OCI-LY7 (cell line): ENCODE measurements around the gene PFKFB3. TPM values are rescaled to one million over a fixed set of nuclear protein-coding genes. Genes with fewer than 3 reads are reported as not detected.

Source experiments
- BruUV-seq: library from RNA; stranded (reverse); fragments of 400-500 nt; replicated peaks from 2 replicates; lab custom pipeline; 2021; lab: Mats Ljungman, UMichigan
- CTCF ChIA-PET: fragments of 300-600 bp; sonication (Branson Sonifier 250); formaldehyde crosslinking; loops from one replicate; lab custom pipeline; 2022; ENCODE audit warnings: antibody characterized with exemption; ENCODE audit not compliant: unreplicated experiment; lab: Charles Lee
- POLR2A ChIA-PET: fragments of 300-600 bp; sonication (Branson Sonifier 250); formaldehyde crosslinking; loops from one replicate; lab custom pipeline; 2022; ENCODE audit warnings: antibody characterized with exemption; lab: Charles Lee
- DNase-seq: peaks from one replicate; pipeline ENCODE4 v3.0.0-alpha.2; 2015; ENCODE audit warnings: low spot score
- H2AFZ ChIP-seq: fragments of 200-600 bp; sonication (generic), shearing (Covaris generic); 2 replicates; pipeline ENCODE4 v1.6.1; 2014; ENCODE audit warnings: mild to moderate bottlenecking, antibody characterized with exemption, low read length, moderate library complexity
- H3K27ac ChIP-seq: fragments of 200-600 bp; sonication (generic); 2 replicates; pipeline ENCODE4 v1.5.1; 2014; ENCODE audit warnings: mixed run types, low read depth, mild to moderate bottlenecking, moderate library complexity, low read length, inconsistent platforms; ENCODE audit not compliant: poor library complexity, severe bottlenecking
- H3K36me3 ChIP-seq: fragments of 200-600 bp; sonication (generic); 2 replicates; pipeline ENCODE4 v1.6.1; 2014; ENCODE audit warnings: mild to moderate bottlenecking, antibody characterized with exemption, low read length, moderate library complexity, mixed read lengths; ENCODE audit not compliant: insufficient read depth
- H3K4me1 ChIP-seq: fragments of 200-600 bp; sonication (generic); 2 replicates; pipeline ENCODE4 v1.5.1; 2014; ENCODE audit warnings: mild to moderate bottlenecking, low read length; ENCODE audit not compliant: insufficient read depth, poor library complexity, severe bottlenecking
- H3K4me2 ChIP-seq: fragments of 200-600 bp; sonication (generic); 2 replicates; pipeline ENCODE4 v1.6.1; 2014; ENCODE audit warnings: mild to moderate bottlenecking, low read length
- H3K4me3 ChIP-seq: fragments of 200-600 bp; sonication (generic); 2 replicates; pipeline ENCODE4 v1.5.1; 2014; ENCODE audit warnings: mild to moderate bottlenecking, low read depth, low read length; ENCODE audit not compliant: poor library complexity, severe bottlenecking
- H3K79me2 ChIP-seq: fragments of 200-600 bp; sonication (generic); 2 replicates; pipeline ENCODE4 v1.6.1; 2016; ENCODE audit warnings: low read depth, mild to moderate bottlenecking, low read length, moderate library complexity, mixed read lengths; ENCODE audit not compliant: insufficient read depth
- H3K9me2 ChIP-seq: fragments of 200-600 bp; sonication (generic); 2 replicates; pipeline ENCODE4 v1.6.1; 2016; ENCODE audit warnings: mild to moderate bottlenecking, low read length, mixed read lengths; ENCODE audit not compliant: insufficient read depth
- H3K9me3 ChIP-seq: fragments of 200-600 bp; sonication (generic); 2 replicates; pipeline ENCODE4 v1.6.1; 2014; ENCODE audit warnings: mild to moderate bottlenecking, mixed run types, low read length, mixed read lengths
- H4K20me1 ChIP-seq: fragments of 200-600 bp; sonication (generic); 2 replicates; pipeline ENCODE4 v1.6.1; 2014; ENCODE audit warnings: mild to moderate bottlenecking, antibody characterized with exemption, low read length, moderate library complexity, mixed read lengths; ENCODE audit not compliant: insufficient read depth
- EZH2phosphoT487 ChIP-seq: fragments of 200-600 bp; sonication (generic); IDR thresholded peaks from 2 replicates; pipeline ENCODE4 v1.6.1; 2018; ENCODE audit warnings: low read depth, borderline replicate concordance, mild to moderate bottlenecking, mixed run types, antibody characterized with exemption, low read length, moderate library complexity, mixed read lengths
- intact Hi-C: fragments of 100-400 bp; cut with micrococcal nuclease; formaldehyde crosslinking; loops from one replicate; pipeline ENCODE4 v1.10.0; 2022; ENCODE audit not compliant: unreplicated experiment
- total RNA-seq, 2 experiments: library from RNA; depleted of rRNA in 1 of 2; stranded (reverse); fragments of >200 nt in 1 of 2; shearing (Covaris generic) in 1 of 2; gene quantifications; 2 replicates each; pipeline ENCODE4 v1.2.3, GENCODE V29; 2014 to 2022
- TF ChIP-seq, protein P1 (sequence below): fragments of 200-600 bp; sonication (generic); conservative IDR thresholded peaks from 2 replicates; pipeline ENCODE4 v1.5.1; 2014; ENCODE audit warnings: mild to moderate bottlenecking, antibody characterized with exemption, low read length, moderate library complexity, mixed read lengths

PFKFB3 gene
- total RNA-seq, 2 experiments from 2014 or later = 33.7 to 50.7 TPM

GRCh38 chr10:6182454-6183098 is 20.2 kb upstream of the PFKFB3 start:
- no peaks in the 10 kb centered on the region for H3K9me2 ChIP-seq
- no TSS peak for BruUV-seq
- no peaks in the 10 kb centered on the region for H3K9me3 ChIP-seq
- CTCF ChIA-PET = no interaction called here
- H3K4me2 ChIP-seq = no peak overlapping the region
- POLR2A ChIA-PET = no interaction called here
- H3K79me2 ChIP-seq = no peaks in the 10 kb centered on the region
- no peak for TF ChIP-seq EZH2phosphoT487
- TF ChIP-seq, protein P1, sequence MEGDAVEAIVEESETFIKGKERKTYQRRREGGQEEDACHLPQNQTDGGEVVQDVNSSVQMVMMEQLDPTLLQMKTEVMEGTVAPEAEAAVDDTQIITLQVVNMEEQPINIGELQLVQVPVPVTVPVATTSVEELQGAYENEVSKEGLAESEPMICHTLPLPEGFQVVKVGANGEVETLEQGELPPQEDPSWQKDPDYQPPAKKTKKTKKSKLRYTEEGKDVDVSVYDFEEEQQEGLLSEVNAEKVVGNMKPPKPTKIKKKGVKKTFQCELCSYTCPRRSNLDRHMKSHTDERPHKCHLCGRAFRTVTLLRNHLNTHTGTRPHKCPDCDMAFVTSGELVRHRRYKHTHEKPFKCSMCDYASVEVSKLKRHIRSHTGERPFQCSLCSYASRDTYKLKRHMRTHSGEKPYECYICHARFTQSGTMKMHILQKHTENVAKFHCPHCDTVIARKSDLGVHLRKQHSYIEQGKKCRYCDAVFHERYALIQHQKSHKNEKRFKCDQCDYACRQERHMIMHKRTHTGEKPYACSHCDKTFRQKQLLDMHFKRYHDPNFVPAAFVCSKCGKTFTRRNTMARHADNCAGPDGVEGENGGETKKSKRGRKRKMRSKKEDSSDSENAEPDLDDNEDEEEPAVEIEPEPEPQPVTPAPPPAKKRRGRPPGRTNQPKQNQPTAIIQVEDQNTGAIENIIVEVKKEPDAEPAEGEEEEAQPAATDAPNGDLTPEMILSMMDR = no peak
- DNase-seq = no peak
- H3K4me1 ChIP-seq = peaks cover 8% of the 10 kb centered on the region
- no peaks in the 10 kb centered on the region for H3K36me3 ChIP-seq
- no peak overlapping the region for H3K27ac ChIP-seq
- H2AFZ ChIP-seq = no peak overlapping the region
- H4K20me1 ChIP-seq = no peaks in the 10 kb centered on the region
- H3K4me3 ChIP-seq = no peak overlapping the region
- intact Hi-C loops = no loop called here

DNA sequence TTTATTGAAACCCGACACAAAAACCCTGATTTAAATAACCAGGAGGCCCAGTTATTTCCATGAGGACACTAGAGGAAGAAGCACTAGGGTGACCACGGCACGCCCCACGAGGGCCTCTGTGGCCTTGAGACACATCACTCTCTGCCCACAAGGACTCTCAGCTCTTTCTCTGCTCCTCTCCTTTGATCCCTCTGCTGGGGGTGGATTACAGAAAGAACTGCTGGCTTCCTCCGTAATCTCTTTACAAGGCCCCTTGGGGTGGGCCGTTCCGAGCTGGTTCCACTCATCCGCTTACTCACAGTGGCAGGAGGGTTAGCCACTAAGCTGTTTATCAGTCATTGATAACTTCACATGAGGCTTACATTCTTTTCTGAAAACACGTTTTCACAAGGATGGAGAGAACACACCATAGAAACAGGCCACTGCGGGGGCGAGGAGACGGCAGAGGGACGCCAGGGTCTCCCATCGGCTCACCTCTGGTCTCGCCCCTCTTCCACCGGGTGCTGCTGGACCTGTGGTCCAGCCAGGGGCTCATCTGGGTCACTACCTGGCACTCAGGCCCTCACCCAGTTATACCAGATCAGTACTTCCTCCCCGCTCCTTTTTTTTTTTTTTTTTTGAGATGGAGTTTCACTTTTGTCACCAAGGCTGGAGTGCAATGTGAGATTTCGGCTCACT is 17.6 kb upstream of the PFKFB3 start:
- Histone ChIP-seq H2AFZ (no peak overlapping the region), H3K9me2 (no peaks in the 10 kb centered on the region), H3K79me2 (no peaks in the 10 kb centered on the region), H3K4me1 (peaks cover 8% of the 10 kb centered on the region), H3K9me3 (no peaks in the 10 kb centered on the region), H3K4me2 (no peak overlapping the region), H3K4me3 (no peak overlapping the region), H4K20me1 (no peaks in the 10 kb centered on the region), H3K27ac (no peak overlapping the region), H3K36me3 (no peaks in the 10 kb centered on the region)
- ChIA-PET POLR2A (interaction anchor here (0.7 kb wide), 1 partner anchor 152 kb away, joined by 7 read pairs; no protein-coding TSS in a partner anchor), CTCF (no interaction called here)
- intact Hi-C loops = no loop called here
- TF ChIP-seq EZH2phosphoT487 = no peak
- TF ChIP-seq, protein P1 = no peak
- no TSS peak for BruUV-seq
- DNase-seq = no peak

DNA sequence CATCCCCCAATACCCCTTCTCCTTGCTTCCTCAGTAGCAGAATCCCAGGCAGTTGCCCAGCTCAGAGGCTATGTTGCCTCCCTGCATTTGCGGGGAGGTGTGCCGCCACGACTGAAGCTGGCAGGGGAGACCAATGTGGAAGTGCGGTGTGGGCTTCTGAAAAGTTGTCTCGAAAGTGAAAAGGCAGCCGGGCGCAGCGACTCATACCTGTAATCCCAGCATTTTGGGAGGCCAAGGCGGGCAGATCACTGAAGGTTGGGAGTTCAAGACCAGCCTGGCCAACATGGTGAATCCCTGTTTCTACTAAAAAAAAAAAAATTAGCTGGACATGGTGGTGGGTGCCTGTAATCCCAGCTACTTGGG is 15.9 kb upstream of the PFKFB3 start:
- H3K4me1 ChIP-seq = peaks cover 8% of the 10 kb centered on the region
- no peaks in the 10 kb centered on the region for H3K9me2 ChIP-seq
- ChIA-PET POLR2A (no interaction called here), CTCF (no interaction called here)
- H3K27ac ChIP-seq = no peak overlapping the region
- TF ChIP-seq, protein P1 = no peak
- no peak for TF ChIP-seq EZH2phosphoT487
- intact Hi-C loops = no loop called here
- BruUV-seq = no TSS peak
- no peaks in the 10 kb centered on the region for H4K20me1 ChIP-seq
- H2AFZ ChIP-seq = no peak overlapping the region
- no peak for DNase-seq
- no peak overlapping the region for H3K4me2 ChIP-seq
- no peaks in the 10 kb centered on the region for H3K9me3 ChIP-seq
- H3K4me3 ChIP-seq = no peak overlapping the region
- no peaks in the 10 kb centered on the region for H3K79me2 ChIP-seq
- no peaks in the 10 kb centered on the region for H3K36me3 ChIP-seq
